Activated CD8-positive, alpha-beta T cell treated with anti-CD3 and anti-CD28 coated beads, Interleukin-2, amount 10 ng/mL, durations not matched to agents 7 days and 5 days (primary cell): ENCODE results near the gene VEGFC. TPM values are rescaled to one million over a fixed set of nuclear protein-coding genes. Genes with fewer than 3 reads are reported as not detected.

Experiments
- ATAC-seq: fragments of 150-1000 bp; cut with Tn5 transposase; one replicate; pipeline ENCODE4 v1.10.0; 2021; ENCODE audit warnings: moderate library complexity
- CTCF ChIA-PET: fragments of 350-600 bp; sonication (Branson Sonifier 250); formaldehyde crosslinking; loops from one replicate; lab custom pipeline; 2021; ENCODE audit warnings: antibody characterized with exemption; lab: Charles Lee
- POLR2A ChIA-PET: fragments of 350-600 bp; sonication (Branson Sonifier 250); formaldehyde crosslinking; loops from one replicate; lab custom pipeline; 2021; ENCODE audit warnings: antibody characterized with exemption; lab: Charles Lee
- DNase-seq: peaks from one replicate; pipeline ENCODE4 v3.0.0-alpha.2; 2020
- H3K27ac Mint-ChIP-seq: one replicate; pipeline ENCODE4 v1.8.0; 2021; ENCODE audit warnings: mild to moderate bottlenecking, mixed read lengths
- H3K27me3 Mint-ChIP-seq: one replicate; pipeline ENCODE4 v1.8.0; 2021; ENCODE audit warnings: low read depth, mixed read lengths
- H3K36me3 Mint-ChIP-seq: one replicate; pipeline ENCODE4 v1.8.0; 2021; ENCODE audit warnings: low read depth, mixed read lengths
- H3K4me1 Mint-ChIP-seq: one replicate; pipeline ENCODE4 v1.8.0; 2021; ENCODE audit warnings: low read depth, mixed read lengths
- H3K4me3 Mint-ChIP-seq: one replicate; pipeline ENCODE4 v1.8.0; 2021; ENCODE audit warnings: mild to moderate bottlenecking, mixed read lengths
- H3K9me3 Mint-ChIP-seq: one replicate; pipeline ENCODE4 v1.8.0; 2022; ENCODE audit warnings: mixed read lengths; ENCODE audit not compliant: insufficient read depth
- total RNA-seq, 2 experiments: library from RNA; stranded (reverse); gene quantifications; one replicate each; pipeline ENCODE4 v1.2.3, GENCODE V29; 2021

The VEGFC gene, protein sequence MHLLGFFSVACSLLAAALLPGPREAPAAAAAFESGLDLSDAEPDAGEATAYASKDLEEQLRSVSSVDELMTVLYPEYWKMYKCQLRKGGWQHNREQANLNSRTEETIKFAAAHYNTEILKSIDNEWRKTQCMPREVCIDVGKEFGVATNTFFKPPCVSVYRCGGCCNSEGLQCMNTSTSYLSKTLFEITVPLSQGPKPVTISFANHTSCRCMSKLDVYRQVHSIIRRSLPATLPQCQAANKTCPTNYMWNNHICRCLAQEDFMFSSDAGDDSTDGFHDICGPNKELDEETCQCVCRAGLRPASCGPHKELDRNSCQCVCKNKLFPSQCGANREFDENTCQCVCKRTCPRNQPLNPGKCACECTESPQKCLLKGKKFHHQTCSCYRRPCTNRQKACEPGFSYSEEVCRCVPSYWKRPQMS
- not detected for total RNA-seq

DNA sequence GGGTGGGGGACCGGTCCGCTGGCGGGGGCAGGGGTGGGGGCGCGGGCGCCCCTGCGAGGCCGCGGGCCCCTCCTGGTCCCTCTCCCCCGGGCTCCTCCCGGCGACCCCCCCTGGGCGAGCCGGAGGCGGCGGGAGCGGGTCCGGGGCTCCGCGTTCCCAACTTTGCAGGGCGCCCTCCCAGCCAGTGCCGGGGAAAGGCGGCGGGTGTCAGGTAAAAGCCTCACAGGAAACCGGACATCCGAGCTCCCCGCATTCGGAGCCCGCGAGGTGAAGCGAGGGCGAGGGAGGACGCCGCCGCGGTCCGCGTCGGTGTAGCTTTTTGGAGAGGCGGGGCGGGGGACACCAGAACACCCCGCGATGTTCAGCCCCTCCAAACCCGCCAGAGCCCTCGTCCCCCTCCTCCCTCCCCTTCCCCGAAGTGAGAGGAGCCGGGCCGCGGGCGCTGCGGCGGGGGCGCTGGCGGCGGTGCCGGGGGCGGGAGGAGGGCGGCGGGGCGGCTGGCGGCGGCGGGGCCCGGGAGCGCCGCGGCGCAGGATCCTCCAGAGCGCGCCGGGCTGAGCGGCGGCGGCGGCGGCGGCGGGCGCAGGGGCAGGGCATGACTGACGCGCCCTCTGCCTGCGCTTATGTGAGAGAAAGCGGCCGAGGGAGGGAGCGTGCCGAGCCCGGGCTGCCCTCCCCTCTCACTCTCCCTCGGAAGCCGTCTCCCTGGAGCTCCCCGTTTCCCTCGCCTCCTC, at the start of gene VEGFC:
Gene VEGFC, minus strand, starts transcription at position 597 of the 734 bp plus-strand sequence. CDS start 611 bp downstream, outside the sequence.
- peak; percentile 91 for ATAC-seq
- CTCF ChIA-PET = interaction anchor here (2.1 kb wide), 1 partner anchor 255 kb away, joined by 9 read pairs; no protein-coding TSS in a partner anchor
- DNase-seq = peak; percentile 44

DNA sequence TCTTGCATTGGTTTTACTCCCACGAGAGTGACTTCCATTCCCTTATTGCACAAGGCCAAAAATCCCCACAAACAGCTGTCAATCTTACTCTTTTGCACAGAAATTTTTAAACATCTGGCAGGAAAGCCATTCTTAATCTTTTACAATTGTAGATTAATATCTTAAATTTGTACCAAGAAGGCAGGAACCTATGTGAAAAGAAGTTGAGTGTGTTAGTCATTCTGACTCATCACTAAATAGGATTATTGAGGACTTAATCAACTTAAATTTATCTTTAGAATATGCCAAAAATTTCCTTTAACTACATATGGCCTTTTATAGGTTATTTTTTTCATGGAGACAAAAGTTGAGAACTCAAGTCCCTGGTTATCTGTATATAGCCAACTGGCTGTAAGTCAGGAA, 49.0 kb upstream of the VEGFC start:
- H3K9me3 Mint-ChIP-seq = no peaks in the 10 kb centered on the region
- ChIA-PET POLR2A (no interaction called here), CTCF (no interaction called here)
- ATAC-seq = no peak
- H3K36me3 Mint-ChIP-seq = no peaks in the 10 kb centered on the region
- H3K4me1 Mint-ChIP-seq = no peaks in the 10 kb centered on the region
- DNase-seq = no peak
- no peak overlapping the region for H3K27ac Mint-ChIP-seq
- H3K4me3 Mint-ChIP-seq = no peak overlapping the region
- no peaks in the 10 kb centered on the region for H3K27me3 Mint-ChIP-seq

More for the DNA sequence above, at the start of gene VEGFC:
- Mint-ChIP-seq H3K4me1 (peaks cover 12% of the 10 kb centered on the region), H3K9me3 (no peaks in the 10 kb centered on the region), H3K27ac (no peak within 1 kb of the TSS), H3K27me3 (peaks cover 38% of the 10 kb centered on the region), H3K36me3 (no peaks in the 10 kb centered on the region), H3K4me3 (peak within 1 kb of the TSS; percentile 56)
- POLR2A ChIA-PET = no interaction called here

DNA sequence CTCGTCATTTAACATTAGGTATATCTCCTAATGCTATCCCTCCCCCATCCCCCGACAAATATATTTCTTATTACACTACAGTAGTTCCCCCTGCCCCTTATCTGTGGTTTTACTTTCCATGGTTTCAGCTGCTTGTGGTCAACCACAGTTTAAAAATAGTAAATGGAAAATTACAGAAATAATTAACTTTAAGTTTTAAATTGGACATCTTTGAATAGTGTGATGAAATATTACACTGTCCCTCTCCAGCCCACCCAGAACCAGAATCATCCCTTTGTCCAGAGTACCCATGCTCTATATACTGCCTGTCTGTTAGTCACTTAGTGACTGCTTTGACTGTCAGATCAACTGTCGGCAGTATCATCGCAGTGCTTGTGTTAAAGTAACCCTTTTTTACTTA, 47.4 kb upstream of the VEGFC start:
- ChIA-PET POLR2A (interaction anchor here (0.6 kb wide), 1 partner anchor 13 kb away, joined by 3 read pairs; no protein-coding TSS in a partner anchor), CTCF (no interaction called here)
- Mint-ChIP-seq H3K36me3 (no peaks in the 10 kb centered on the region), H3K4me1 (no peaks in the 10 kb centered on the region), H3K27me3 (no peaks in the 10 kb centered on the region), H3K9me3 (no peaks in the 10 kb centered on the region), H3K4me3 (no peak overlapping the region), H3K27ac (no peak overlapping the region)
- DNase-seq (no peak), ATAC-seq (no peak)

DNA sequence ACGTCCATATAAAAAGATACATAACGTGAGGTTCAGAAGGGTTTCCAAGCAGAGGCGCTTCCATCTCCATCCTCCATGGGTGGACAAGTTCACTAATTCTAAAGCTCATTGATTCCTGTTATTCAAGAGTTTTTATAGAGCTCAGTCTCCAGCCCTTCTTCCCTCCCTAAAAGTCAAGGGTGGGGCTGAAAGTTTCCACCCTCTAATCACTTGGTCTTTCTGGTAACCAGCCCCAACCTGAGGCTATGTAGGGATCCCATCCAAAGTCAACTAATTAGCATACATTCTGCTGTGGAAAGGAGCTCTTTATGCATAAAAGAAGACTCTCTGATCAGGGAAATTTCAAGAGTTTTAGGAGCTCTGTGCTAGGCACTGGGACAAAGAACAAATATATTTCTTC, 46.9 kb upstream of the VEGFC start:
- Mint-ChIP-seq H3K27ac (no peak overlapping the region), H3K4me1 (no peaks in the 10 kb centered on the region), H3K27me3 (no peaks in the 10 kb centered on the region), H3K4me3 (no peak overlapping the region), H3K9me3 (no peaks in the 10 kb centered on the region), H3K36me3 (no peaks in the 10 kb centered on the region)
- ATAC-seq = no peak
- CTCF ChIA-PET = no interaction called here
- DNase-seq = no peak
- POLR2A ChIA-PET = no interaction called here

DNA sequence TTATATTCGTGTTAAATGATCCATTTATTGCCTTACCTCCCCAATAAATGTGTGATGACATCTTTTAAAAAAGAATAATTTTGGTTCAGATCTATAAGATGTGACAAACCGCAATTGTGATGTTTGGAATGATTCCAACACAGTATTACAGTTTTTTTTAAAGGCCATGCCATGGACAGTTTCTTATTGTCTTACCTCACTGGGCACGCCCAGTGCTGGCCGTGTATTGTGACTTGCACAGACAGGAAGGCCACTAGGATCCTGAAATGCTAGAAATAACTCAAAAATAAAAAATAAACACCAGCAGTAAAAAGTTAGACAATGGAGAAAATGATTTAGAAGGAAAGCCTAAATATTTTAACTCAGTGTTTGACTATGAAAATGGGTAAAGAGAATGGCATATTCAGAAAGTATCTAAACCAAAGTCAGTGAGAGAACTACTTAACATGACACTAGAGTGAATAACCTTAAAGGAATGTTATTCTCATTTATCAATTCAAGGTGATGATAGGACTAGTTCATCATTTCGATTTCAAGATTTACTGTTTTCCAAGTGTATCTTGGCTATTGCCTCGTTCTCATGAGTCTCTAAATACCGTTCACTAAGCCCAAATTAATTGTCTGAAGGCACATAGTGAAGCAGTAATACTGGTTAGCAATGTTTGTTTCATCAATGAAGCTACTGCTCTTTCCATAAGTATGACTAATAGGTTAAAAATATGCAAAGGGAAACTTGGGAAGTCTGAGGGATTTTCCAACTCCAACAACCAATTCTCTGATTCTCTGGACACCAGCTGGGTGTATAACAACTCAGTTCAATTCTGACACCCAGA, 46.1 kb upstream of the VEGFC start:
- CTCF ChIA-PET = no interaction called here
- Mint-ChIP-seq H3K27me3 (no peaks in the 10 kb centered on the region), H3K9me3 (no peaks in the 10 kb centered on the region), H3K27ac (no peak overlapping the region), H3K4me1 (no peaks in the 10 kb centered on the region), H3K36me3 (no peaks in the 10 kb centered on the region), H3K4me3 (no peak overlapping the region)
- no peak for ATAC-seq
- DNase-seq = no peak
- POLR2A ChIA-PET = no interaction called here

DNA sequence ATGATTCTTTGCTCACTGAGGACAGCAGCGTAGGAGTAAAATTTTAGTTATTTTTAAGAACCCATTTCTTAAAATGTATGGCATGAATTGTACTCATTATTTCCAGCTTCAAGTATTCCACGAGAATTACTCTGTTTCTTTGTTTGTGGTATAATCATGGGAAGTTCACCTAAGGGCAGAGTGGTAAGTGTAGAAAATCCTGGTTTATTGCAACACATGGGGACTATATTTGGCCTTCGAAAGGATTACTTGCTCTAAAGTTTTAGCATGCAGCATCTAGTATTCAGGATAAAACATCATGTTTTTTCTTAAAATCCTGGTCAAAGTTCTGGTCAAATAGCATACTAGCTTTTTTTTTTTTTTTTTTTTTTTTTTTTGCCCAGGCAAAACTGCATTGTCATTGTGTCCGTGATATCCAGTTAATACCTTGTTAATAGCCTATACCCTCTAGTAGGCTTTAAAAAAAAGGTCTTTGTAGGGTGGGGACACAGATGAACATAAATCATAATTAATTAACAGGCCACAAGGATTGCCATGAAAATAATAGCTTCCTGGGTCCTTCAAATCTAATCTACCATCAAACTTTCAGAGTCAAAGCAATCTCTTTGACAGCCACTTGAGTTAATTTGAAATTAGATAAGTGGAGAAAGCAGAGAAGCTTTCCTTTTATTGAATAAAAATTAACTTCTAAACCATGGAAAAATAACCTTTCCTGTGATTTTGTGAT, 44.6 kb upstream of the VEGFC start:
- DNase-seq = no peak
- no peaks in the 10 kb centered on the region for H3K36me3 Mint-ChIP-seq
- H3K27me3 Mint-ChIP-seq = no peaks in the 10 kb centered on the region
- H3K9me3 Mint-ChIP-seq = no peaks in the 10 kb centered on the region
- CTCF ChIA-PET = no interaction called here
- POLR2A ChIA-PET = no interaction called here
- H3K27ac Mint-ChIP-seq = no peak overlapping the region
- H3K4me3 Mint-ChIP-seq = no peak overlapping the region
- ATAC-seq = no peak
- H3K4me1 Mint-ChIP-seq = no peaks in the 10 kb centered on the region

DNA sequence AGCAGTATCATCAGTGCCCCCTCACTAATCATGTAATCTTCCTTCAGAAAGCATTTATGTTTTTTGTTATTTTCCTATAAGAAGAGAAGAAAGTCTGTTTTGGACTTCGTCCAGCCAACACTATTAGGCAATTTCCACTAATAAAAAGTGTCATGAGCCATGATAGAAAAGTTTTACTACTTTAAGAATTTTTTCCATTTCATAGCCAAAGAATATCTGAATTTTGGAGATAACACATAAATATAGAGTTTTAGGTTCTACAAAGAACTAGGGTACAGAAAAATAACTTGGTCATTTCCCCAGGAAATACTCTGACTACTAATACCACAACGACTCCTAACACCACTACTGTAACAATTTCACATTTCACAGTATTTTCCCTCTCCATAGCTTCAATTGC, 41.8 kb upstream of the VEGFC start:
- no peak for DNase-seq
- H3K36me3 Mint-ChIP-seq = no peaks in the 10 kb centered on the region
- no peak overlapping the region for H3K27ac Mint-ChIP-seq
- no peak overlapping the region for H3K4me3 Mint-ChIP-seq
- no peaks in the 10 kb centered on the region for H3K9me3 Mint-ChIP-seq
- ChIA-PET POLR2A (no interaction called here), CTCF (no interaction called here)
- H3K27me3 Mint-ChIP-seq = no peaks in the 10 kb centered on the region
- H3K4me1 Mint-ChIP-seq = no peaks in the 10 kb centered on the region
- ATAC-seq = no peak

DNA sequence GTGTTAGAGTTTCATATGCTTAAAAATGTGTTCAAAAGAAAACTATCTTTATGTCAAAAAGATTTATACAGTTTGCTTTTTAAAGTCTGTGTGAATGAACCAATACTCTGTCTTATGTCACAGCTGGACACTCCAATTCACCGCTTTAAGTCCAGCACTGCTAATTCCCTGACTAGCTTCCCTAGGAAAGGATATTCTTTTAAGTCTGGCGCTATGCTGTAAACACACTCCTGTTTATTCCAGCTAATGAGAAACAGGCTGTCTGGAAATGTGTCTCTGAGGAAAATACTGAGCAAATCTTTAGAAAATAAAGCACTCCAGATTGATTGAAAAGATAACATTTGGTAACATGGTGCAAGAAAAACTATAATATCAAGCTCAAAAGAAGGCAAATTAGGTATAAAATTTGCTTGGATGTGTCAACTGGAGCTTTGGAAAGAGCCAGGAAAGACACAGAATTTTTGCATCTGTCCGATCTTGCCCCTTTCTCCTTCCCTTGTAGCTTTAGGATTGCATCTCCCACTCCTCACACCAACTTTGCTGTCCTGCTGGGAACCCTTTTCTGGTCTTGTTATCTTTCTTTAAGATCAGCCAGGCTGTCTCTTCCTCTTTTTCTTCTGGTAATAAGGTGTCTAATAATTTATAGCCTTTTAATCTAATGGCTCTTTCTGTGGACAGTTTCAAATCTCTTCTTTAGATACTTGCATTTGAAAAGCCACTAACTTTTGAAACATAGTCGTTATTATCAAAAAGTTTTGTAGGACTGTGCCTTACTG, 40.9 kb upstream of the VEGFC start:
- H3K27me3 Mint-ChIP-seq = no peaks in the 10 kb centered on the region
- DNase-seq = no peak
- ChIA-PET CTCF (no interaction called here), POLR2A (no interaction called here)
- no peaks in the 10 kb centered on the region for H3K9me3 Mint-ChIP-seq
- H3K36me3 Mint-ChIP-seq = no peaks in the 10 kb centered on the region
- H3K27ac Mint-ChIP-seq = no peak overlapping the region
- no peaks in the 10 kb centered on the region for H3K4me1 Mint-ChIP-seq
- no peak overlapping the region for H3K4me3 Mint-ChIP-seq
- no peak for ATAC-seq

DNA sequence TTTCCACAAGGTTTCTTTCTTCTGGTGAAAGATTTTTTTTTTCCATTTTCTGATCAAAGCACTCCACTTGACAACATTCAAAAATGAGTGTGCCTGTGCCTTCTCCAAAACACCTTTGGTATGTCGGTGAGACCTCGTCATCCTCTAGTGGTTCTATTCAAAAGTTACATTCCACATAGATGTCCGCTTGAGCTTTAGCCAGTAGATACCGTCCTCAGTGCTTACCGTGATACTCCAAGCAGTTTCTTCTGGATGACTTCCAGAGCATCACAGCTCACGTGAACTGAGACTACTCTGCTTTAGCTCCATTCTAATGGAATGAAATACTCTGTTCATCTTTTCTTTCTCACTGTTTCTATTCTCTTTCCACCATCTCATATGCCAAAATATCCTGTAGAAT, 38.2 kb upstream of the VEGFC start:
- ChIA-PET CTCF (no interaction called here), POLR2A (no interaction called here)
- no peak overlapping the region for H3K4me3 Mint-ChIP-seq
- no peaks in the 10 kb centered on the region for H3K36me3 Mint-ChIP-seq
- DNase-seq (no peak), ATAC-seq (no peak)
- no peaks in the 10 kb centered on the region for H3K4me1 Mint-ChIP-seq
- no peaks in the 10 kb centered on the region for H3K27me3 Mint-ChIP-seq
- H3K9me3 Mint-ChIP-seq = no peaks in the 10 kb centered on the region
- no peak overlapping the region for H3K27ac Mint-ChIP-seq

DNA sequence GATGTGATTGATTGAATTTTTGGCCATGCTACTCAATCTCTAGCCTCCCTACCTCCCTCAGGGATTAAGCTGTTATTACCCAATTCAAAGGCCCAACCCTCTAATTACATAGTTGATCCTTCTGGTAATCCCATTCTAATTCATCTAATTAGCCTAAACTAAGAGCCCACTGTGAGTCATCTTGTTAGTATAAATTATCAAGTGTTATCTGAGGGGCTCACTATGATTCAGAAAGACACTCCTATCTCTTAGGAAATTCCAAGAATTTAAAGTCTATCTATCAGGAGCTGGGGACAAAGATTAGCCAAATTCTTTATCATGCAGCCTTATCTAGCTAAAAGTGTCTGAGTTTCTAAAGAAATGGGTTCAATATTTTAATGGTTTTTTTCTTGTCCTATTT, 32.9 kb upstream of the VEGFC start:
- no peak overlapping the region for H3K27ac Mint-ChIP-seq
- ChIA-PET CTCF (no interaction called here), POLR2A (no interaction called here)
- ATAC-seq (no peak), DNase-seq (no peak)
- no peaks in the 10 kb centered on the region for H3K27me3 Mint-ChIP-seq
- H3K4me3 Mint-ChIP-seq = no peak overlapping the region
- no peaks in the 10 kb centered on the region for H3K9me3 Mint-ChIP-seq
- H3K36me3 Mint-ChIP-seq = no peaks in the 10 kb centered on the region
- no peaks in the 10 kb centered on the region for H3K4me1 Mint-ChIP-seq
